Stimulated activated CD4-positive, alpha-beta T cell treated with anti-CD3 and anti-CD28 coated beads, Interleukin-2, amount 100 ng/mL, for 24 hours (primary cell): Measurements from ENCODE around the gene LEMD3.

Experiments used
- DNase-seq, 2 donors: peaks; one replicate each; pipeline ENCODE4 v3.0.0-alpha.2; 2020

The LEMD3 gene

GRCh38 chr12:65169320-65170208 is at the start of gene LEMD3:
Gene LEMD3, plus strand, starts transcription at chr12:65169583. Its CDS starts 14 bp downstream, at chr12:65169597.
- DNase-seq: peak; percentile 92

GRCh38 chr12:65121049-65121955 is 48.1 kb upstream of the LEMD3 start, which contains the start of gene WIF1:
Gene WIF1, minus strand, starts transcription at chr12:65121305. Its CDS starts 114 bp downstream, at chr12:65121191.
- peak; percentile 23 to 37 for DNase-seq

- no peak for DNase-seq
Measured at GRCh38 chr12:65121956-65122469, 47.4 kb upstream of the LEMD3 start.

- DNase-seq: no peak
Measured at GRCh38 chr12:65122703-65123102, 46.7 kb upstream of the LEMD3 start.

- DNase-seq: peak in 1 of 2 donors; percentile 10
Measured at GRCh38 chr12:65123435-65124063, 45.8 kb upstream of the LEMD3 start.

- no peak for DNase-seq
Measured at GRCh38 chr12:65125247-65125646, 44.1 kb upstream of the LEMD3 start.

- no peak for DNase-seq
Measured at GRCh38 chr12:65125975-65126374, 43.4 kb upstream of the LEMD3 start.

- no peak for DNase-seq
Measured at GRCh38 chr12:65126482-65126881, 42.9 kb upstream of the LEMD3 start.

- DNase-seq: no peak
Measured at GRCh38 chr12:65133879-65134278, 35.5 kb upstream of the LEMD3 start.

GRCh38 chr12:65139389-65139788 is 30.0 kb upstream of the LEMD3 start:
- no peak for DNase-seq

- no peak for DNase-seq
Measured at GRCh38 chr12:65140738-65141137, 28.6 kb upstream of the LEMD3 start.

GRCh38 chr12:65147312-65147905 is 22.0 kb upstream of the LEMD3 start:
- no peak for DNase-seq

GRCh38 chr12:65152012-65152411 is 17.4 kb upstream of the LEMD3 start:
- no peak for DNase-seq

GRCh38 chr12:65152596-65152995 is 16.8 kb upstream of the LEMD3 start:
- no peak for DNase-seq

- DNase-seq: no peak
Measured at GRCh38 chr12:65155784-65156183, 13.6 kb upstream of the LEMD3 start.

- DNase-seq: no peak
Measured at GRCh38 chr12:65156366-65156841, 13.0 kb upstream of the LEMD3 start.

- DNase-seq: no peak
Measured at GRCh38 chr12:65157091-65157490, 12.3 kb upstream of the LEMD3 start.

GRCh38 chr12:65162609-65163008 is 6.8 kb upstream of the LEMD3 start:
- DNase-seq: no peak

- DNase-seq: no peak
Measured at GRCh38 chr12:65164244-65164643, 5.1 kb upstream of the LEMD3 start.

GRCh38 chr12:65164774-65165173 is 4.6 kb upstream of the LEMD3 start:
- no peak for DNase-seq

- no peak for DNase-seq
Measured at GRCh38 chr12:65168681-65169319, 583 bp upstream of the LEMD3 start.
